HG03469 (cell line): Measurements from ENCODE around the gene LIMA1.
"Not testable (repeated sequence)": the region's sequence is repeated elsewhere in the genome, so short reads cannot be mapped to it uniquely, and the experiment has no call there.

Experiments
- ATAC-seq: cut with Tn5 transposase; IDR thresholded peaks from one replicate; pipeline ENCODE4 v1.9.1; 2021; ENCODE audit warnings: mild to moderate bottlenecking, moderate library complexity, moderate number of reproducible peaks; ENCODE audit not compliant: unreplicated experiment

The LIMA1 gene

DNA sequence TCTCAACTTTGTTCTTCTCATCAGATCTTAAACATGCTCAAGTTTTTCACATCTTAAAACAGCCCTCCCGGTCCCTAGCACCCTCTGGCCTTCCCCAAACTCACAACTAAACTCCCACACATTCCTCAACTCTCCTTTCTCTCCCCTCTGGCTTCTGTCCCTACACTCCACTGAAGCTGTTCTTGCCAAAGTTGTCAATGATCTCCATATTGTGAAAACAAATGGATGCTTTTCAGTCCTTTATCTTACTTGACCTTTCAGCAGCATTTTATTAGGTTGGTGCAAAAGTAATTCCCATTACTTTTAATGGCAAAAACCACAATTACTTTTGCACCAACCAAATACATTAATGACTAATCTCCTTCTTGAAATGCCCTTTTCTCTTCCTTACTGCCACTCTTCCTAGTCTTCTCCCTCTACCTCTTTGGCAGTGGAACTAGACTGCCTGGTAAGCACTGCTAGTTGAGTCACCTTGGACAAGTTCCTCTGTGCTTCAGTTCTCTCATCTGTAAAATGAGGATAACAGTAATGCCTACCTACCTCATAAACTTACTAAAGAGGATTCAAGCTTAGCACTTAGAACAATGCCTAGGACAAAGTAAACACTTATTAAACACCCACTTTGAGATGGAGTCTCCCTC, 132.2 kb downstream of the LIMA1 start:
- ATAC-seq = no peak

GRCh38 chr12:50149311-50149710, 134.0 kb downstream of the LIMA1 start:
- ATAC-seq = no peak

DNA sequence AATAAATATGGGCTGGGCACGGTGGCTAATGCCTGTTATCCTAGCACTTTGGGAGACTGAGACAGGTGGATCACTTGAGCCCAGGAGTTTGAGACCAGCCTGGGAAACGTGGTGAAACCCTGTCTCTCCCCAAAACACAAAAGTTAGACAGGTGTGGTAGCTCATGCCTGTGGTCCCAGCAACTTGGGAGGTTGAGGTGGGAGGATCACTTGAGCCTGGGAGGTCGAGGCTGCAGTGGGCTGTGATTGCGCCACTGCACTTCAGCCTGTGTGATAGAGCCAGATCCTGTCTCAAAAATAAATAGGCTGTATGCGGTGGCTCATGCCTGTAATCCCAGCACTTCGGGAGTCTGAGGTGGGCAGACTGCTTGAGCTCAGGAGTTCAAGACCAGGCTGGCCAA, 135.3 kb downstream of the LIMA1 start:
- not testable (repeated sequence) for ATAC-seq

DNA sequence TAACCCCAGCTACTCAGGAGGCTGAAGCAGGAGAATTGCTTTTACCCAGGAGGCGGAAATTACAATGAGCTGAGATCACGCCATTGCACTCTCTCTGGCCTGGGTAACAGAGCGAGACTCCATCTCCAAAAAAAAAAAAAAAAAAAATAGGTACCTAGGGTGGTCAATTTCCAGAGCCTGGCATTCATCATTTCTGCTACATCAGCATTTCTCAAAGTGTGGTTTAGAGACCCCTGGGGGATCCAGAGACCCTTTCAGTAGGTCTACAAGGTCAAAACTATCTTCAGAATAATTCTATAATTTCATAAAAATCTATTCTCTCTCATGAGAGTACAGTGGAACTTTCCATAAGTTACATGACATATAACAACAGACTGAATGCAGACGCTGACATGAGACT, 136.0 kb downstream of the LIMA1 start:
- ATAC-seq = no peak

DNA sequence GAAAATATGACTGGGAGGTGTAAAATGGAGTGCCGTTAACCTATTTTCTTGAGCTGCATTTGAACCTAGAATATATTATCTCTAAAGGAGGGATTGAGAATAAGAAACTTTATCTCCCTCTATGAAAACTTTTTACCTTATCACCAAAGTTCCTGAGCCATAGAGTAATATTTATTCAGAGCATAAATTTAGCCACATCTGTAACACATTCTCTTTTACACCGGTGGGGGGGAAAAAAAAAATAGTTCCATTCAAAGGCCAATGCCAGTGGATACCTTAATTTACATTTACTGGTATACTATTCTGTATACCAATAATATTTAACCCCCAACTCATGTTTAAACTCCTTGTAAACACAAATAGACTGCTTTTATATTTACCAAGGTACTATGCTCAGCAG, 137.9 kb downstream of the LIMA1 start:
- no peak for ATAC-seq

- ATAC-seq = no peak
Observed at GRCh38 chr12:50142993-50143392, 140.3 kb downstream of the LIMA1 start.

DNA sequence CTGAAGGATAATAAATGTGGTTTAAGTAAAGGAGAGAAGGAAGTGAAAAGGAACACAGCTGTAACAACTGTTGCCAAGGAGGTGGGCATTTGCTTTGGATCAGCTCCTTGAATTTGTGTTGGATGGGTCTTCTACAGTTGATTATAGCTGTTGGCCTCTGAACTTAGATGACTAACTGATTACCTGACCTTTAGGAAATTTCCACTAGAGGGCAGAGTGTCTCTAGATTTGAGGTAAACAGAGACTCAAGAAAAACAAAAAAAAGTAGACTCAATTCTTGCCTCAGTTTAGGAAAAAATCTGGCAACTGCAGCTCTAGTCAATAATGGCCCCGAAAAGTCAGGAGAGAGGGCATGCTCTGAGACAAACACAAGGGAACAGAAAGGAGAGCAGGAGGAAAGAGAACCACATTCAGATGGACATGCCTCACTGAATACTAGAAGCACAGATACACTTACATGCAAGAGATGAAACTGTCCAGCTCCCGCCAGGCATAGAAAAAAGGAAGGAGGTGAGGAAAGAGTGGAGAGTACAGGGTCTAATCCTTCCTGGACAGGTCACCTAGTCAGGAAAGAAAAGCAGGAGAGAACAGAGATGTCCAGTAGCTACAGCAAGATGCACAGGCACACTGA, 150.7 kb downstream of the LIMA1 start:
- ATAC-seq = no peak

DNA sequence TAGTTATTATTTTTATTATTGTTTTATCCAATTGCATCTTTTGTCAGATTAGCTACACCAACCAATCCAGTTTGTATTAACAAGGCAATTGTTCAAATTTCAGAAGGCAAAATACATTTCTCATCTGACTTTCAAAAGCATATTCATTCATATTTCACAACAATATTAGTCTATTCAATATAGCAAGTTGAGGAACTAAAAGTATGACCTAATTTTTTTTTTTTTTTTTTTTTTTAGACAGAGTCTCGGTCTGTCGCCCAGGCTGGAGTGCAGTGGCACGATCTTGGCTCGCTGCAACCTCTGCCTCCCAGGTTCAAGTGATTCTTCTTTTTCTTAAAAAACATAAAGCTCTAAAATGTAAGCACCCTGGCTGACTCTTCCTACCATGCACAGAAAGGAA, 154.0 kb downstream of the LIMA1 start:
- no peak for ATAC-seq

DNA sequence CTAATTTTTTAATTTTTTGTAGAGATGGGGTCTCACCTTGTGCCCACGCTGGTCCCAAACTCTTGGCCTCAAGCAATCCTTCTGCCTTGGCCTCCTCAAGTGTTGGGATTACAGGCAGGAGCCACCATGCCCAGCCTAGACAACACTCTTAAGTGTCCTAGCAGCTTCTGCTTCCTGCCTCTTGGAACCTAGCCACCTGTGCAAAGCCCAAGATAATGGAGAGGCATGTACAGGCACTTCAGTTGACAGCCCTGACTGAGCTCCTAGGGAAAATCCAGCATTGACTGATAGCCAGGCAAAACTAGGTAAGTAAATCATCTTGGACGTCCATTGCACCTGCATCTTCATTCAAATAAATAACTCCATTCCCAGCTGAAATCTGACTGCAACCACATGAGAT, 155.8 kb downstream of the LIMA1 start:
- no peak for ATAC-seq
